Right renal cortex interstitium (tissue), 3 donors: ENCODE data around the gene LRRC7. TPM values are rescaled to one million over a fixed set of nuclear protein-coding genes. Genes with fewer than 3 reads are reported as not detected.

Experiments used
- DNase-seq, 3 donors: peaks; one replicate each; pipeline ENCODE4 v3.0.0-alpha.2; 2013; ENCODE audit warnings: low read depth in 3 of 3, low spot score in 2 of 3
- polyA plus RNA-seq, 3 donors: library from polyadenylated mRNA; unstranded; fragments of 120-200 nt; gene quantifications; one replicate each; pipeline ENCODE4 v1.2.1, GENCODE V29; 2013; ENCODE audit not compliant: insufficient read length in 3 of 3

The LRRC7 gene
- polyA plus RNA-seq, 3 donors, result 4.5 to 6.3 (median 5.1) TPM

DNA sequence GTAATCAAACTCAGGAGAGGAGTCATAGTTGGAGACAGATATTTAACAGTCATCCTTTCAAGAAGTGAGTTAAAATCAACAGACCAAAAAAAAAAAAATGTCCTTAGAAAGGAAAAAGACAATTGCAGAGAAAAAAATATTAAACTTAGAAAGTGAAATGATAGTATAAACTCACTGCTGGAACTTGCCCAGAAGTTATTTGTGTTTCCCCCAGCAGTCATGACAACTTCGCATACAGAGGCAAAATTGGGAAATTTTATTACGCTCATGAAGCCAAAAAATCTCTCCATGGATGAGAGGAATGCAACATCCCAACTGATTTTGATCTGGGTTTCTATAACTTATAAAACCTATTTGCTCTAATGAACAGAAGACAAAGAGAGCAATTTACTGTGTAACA lies 198.2 kb downstream of the LRRC7 start:
- DNase-seq, result peak in 1 of 3 donors; percentile 9

GRCh38 chr1:69766431-69767180 lies 198.9 kb downstream of the LRRC7 start:
- no peak for DNase-seq

DNA sequence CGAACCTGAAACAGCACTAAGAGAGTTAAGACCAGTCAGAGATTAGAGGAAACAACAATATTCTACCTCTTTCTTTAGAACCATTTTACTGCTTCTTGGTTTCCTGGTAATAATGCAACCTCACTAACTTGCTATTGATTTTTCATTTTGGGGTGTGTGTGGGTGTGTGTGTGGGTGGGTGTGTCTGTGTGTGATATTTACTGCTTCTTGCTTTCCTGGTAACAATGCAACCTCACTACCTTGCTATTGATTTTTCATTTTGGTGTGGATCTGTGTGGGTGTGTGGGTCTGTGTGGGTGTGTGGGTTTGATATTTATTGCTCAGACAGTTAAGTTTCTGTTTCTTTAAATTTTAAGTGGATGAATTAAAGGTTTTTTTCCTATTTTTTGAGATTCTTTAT lies 208.8 kb downstream of the LRRC7 start:
- DNase-seq, result no peak

GRCh38 chr1:69777423-69777822 lies 209.7 kb downstream of the LRRC7 start:
- no peak for DNase-seq

DNA sequence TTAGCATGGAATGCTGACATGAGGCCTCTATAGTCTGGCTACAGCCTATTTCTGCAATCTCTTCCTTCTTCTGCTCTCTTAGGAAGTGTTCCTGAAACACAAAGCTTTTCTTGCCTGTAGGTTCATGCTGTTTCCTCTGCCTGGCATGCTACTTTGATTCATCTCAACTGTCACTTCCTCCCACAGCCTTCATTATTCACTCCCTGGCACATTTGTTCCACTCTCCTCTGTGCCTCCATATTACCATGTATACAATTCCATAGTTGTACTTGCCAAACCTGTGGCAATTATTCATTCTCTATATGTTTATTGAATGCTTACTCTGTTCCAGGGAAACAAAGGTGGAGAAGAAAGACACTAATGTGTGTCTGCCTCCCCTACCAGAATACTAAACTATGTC lies 210.2 kb downstream of the LRRC7 start:
- no peak for DNase-seq

DNA sequence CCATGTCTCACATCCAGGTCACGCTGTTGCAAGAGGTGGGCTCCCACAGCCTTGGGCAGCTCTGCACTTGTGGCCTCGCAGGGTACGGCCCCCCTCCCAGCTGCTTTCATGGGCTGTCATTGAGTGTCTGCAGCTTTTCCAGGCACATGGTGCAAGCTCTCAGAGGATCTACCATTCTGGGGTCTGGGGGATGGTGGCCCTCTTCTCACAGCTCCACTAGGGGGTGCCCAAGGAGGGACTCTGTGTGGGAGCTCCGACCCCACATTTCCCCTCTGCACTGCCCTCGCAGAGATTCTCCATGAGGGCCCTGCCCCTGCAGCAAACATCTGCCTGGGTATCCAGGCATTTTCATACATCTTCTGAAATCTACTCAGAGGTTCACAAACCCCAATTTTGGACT lies 219.4 kb downstream of the LRRC7 start:
- no peak for DNase-seq

DNA sequence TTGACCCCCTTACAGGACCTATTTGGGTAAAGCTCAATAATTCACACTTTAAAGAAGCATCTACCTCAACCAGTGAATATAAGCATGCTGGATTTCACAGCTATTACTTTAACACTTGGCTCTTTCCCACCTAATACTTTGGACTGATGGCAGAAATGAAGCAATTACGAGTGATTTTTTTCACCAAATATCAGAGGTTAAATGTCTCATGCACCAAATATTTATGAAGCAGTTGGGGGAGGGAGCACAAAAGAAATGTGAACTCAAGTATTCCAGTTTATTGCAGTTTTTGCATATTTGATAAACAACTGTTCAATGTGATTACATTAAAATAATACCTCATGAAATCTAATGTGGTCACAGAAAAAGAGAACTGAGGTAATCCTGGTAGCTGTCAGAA lies 223.6 kb downstream of the LRRC7 start:
- DNase-seq, result no peak

GRCh38 chr1:69794831-69795230 lies 227.1 kb downstream of the LRRC7 start:
- DNase-seq, result no peak

DNA sequence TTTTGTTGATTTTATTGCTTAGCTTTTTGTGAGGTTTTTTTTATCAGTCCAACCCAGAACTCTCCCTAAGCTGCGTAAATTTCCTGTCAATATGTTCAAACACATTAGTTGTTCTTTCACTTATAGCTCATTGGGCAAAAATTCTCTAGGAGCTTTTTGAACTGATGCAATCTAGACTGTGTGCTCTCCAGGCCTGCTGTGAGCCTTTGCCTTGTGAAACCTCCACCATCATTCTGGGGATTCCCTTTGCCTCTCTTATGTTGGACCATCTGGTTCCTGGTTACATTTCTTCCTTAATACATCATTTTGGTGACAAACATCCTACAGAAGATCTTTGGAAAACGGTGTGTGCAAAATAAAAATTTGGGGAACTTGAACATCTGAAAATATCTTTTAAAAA lies 247.2 kb downstream of the LRRC7 start:
- no peak for DNase-seq

DNA sequence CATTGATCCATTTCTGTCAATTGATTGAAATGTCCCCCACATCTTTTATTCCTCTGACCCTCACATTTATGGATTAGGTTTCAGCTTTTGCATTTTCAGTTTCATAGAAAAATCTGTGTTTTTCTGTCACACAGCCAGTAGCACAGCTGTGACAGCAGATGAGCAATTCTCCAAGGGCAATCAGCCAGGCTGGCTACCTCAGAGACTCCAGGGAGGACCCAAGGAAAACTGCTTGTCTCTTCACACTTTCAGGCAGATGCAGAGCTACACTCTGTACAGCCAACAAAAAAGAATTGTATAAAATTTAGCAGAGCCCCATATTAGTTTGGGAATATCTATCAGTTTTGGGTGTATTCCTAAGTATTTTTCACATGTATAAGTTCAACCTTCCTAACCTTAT lies 257.2 kb downstream of the LRRC7 start:
- no peak for DNase-seq

DNA sequence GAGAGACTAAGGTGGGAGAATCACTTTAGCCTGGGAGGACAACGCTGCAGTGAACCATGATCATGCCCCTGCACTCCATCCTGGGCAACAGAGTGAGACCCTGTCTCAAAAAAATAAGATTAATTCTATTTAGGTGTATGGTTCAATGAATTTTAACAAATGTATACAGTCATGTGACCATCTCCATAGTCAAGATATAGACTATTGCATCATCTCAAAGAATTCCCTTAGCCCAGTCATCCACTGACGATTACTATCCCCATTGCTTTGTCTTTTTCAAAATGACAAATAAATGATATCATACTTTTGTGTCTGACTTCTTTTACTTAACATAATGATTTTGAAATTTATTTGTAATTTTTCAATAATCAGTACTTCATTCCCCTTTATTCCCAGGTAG lies 260.0 kb downstream of the LRRC7 start:
- DNase-seq, result no peak

DNA sequence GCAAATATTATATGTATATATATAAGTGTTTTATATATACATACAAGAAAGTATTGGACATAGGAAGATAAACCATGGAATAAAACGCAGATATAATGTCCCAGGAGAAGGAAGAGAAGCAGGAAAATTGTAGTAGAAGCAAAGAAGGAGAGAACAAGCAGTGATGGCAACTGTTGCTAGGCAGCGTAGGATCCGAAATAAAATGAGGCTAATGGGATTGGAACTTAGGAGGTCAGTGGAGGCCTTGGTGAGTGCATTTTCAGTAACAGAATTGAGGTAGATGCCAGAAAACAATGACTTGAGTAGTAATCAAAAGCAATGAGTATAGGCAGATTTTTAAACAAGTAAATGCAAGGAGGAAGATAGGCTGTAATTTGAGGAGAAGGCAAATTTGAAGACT lies 265.8 kb downstream of the LRRC7 start:
- DNase-seq, result no peak

GRCh38 chr1:69834336-69834735 lies 266.6 kb downstream of the LRRC7 start:
- DNase-seq, result no peak

DNA sequence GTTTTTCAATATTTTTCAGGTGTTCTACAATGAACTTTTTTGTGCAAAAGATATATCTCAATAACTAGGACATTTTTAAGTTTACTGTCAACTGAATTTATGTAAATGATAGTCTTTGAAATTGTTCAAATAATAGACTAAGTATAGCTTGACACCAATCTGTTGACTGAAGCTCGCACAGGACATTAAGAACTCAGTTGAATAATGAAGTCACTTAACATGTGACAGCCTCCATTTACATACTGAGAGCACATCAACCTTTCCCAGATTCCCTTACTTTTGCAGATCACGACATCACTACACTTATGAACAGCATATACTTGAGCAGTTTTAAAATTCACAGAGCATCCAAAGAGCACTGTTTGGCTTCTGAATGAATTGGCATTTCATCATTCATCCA lies 268.2 kb downstream of the LRRC7 start:
- DNase-seq, result no peak

GRCh38 chr1:69836971-69837636 lies 269.4 kb downstream of the LRRC7 start:
- no peak for DNase-seq

DNA sequence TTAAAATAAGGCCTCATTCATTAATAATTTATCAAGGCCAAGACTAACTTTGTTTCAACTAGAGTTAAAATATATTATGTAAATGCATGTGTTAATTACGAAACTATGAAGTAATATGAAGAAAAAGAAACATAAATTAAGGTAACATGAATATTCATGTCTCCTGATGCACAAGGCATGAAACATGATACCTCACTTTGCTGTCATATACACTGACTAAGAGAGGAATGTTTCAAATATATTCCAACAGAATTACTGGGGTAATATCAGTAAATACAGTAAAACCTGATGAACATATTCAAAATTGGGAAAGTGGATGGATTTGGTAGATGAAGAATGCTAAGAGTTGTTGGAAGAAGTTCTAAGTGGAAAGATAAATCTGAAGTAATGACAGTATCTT lies 274.6 kb downstream of the LRRC7 start:
- no peak for DNase-seq

DNA sequence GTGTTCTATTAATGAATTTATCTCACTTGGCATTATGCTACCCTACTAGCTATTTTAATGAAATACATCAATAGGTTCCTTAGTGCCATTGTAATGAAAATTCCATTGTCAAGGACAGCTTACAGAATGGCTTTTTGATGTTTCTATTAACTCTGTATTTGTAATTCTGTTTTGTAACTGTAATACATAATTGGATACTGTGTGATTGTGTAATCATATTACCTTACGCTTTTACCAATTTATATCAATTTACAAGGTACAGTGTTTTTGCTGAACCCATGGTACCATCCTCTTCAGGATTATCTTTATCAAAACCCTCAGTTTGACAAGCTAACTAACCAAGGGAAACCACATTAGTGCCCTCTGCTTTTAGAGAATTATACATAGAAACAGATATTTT lies 277.9 kb downstream of the LRRC7 start:
- no peak for DNase-seq

DNA sequence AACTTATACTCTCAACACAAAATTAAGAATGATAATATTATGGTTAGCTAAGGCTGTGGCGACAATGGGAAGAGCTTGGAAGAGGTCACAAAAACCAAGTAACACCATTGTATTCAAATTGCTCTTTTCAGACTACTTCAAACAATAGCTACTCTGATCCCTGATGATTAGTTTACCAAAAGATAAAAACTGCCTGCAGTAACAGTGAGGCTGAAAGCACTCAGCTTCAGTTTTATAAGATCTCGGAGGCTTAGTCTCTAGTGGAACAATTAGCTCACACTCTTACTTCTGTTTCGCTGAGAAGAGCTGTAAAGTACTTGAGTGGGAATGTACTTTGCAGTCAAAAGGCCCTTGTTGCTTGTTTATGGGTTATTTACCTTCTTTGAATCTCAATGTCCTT lies 278.5 kb downstream of the LRRC7 start:
- DNase-seq, result no peak

DNA sequence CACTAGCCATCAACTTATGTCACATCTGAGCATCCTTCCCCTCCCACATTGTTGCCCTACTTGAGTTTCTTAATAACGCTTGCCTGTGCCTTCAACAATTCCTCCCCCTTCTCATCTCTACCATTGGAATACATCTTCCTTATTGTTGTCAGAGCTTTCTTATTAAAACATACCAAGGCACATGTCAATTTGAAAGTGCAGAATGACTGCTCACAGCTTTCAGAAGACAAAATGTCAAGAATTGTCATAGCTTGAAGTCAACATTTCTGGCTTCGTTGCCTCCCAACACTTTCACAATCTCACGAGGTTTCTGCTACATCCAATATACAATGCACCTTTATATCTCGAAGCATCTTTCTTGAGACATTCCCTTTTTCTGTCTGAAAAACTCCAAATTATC lies 279.9 kb downstream of the LRRC7 start:
- DNase-seq, result no peak

DNA sequence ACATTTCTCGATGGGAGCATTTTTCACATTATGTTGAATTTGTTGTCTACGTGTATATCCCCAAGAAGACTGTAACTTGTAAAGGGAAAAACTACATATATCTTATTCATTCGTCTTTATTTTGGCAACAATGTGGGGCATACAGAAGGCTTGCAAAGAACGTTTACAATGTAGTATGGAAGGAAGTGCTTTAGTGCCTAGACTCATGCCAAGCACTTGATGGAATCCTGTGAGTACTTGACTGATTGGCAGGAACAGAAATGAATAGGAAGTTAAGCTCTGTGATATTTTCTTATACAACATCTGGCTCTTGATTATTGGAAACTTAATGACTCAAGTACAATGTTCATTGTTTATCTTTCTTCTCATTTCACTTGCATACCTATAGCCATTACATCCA lies 284.4 kb downstream of the LRRC7 start:
- DNase-seq, result no peak

DNA sequence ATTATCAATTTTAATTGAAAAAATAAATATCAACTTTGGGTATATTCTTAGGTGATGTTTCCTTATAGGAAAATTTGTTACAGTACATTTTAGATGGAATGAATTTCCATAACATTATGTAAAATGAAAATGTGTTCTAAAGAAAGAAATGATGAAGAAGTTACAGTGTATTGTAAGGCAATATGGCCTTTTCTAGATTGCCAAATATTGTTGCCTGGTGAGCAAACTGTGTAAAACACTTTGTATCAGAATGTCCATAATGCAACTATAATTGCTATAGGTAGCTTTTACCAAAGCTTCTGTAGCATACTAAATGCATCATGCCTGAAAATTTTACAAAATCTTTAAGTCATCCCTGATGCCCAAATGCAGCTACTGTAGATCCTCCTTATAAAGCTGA lies 285.0 kb downstream of the LRRC7 start:
- no peak for DNase-seq

GRCh38 chr1:69858534-69858933 lies 290.8 kb downstream of the LRRC7 start:
- no peak for DNase-seq

DNA sequence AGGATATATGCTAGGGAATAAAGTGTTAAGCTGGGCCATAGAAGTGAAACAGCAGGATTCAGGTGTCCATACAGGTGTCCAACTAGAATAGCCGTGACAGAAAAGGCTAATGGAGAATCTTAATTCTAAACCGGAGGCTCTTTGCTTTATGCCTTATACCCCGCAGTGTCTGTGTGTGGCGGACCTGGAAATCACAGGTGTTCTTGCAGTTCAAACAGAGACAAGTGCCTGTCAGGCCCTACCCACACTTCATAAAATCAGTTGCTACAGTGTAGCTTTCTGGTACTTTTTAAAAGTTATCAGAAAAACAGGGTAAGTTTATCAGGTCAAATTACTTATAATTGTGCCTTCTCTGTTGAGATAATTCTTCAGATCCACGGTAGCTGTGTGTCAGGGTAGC lies 293.9 kb downstream of the LRRC7 start:
- no peak for DNase-seq
